ENCODE results near the gene HECTD1. TPM values are rescaled to one million over a fixed set of nuclear protein-coding genes. Genes with fewer than 3 reads are reported as not detected.

HECTD1 gene
- total RNA-seq, 2 experiments from 2014 or later, result 90.3 to 126 TPM

GRCh38 chr14:31253746-31254471 lies 46.3 kb upstream of the HECTD1 start:
- Histone ChIP-seq H2AFZ (ENCODE audit: low read length) (no peak overlapping the region), H3K4me3 (ENCODE audit: low read depth, low read length, poor library complexity, severe bottlenecking) (no peak overlapping the region), H3K27ac (ENCODE audit: low read depth, low read length, poor library complexity, severe bottlenecking) (no peak overlapping the region), H3K4me1 (ENCODE audit: insufficient read depth, low read length, poor library complexity, severe bottlenecking) (no peaks in the 10 kb centered on the region), H3K9me2 (ENCODE audit: insufficient read depth, low read length) (no peaks in the 10 kb centered on the region), H3K4me2 (ENCODE audit: low read length) (no peak overlapping the region), H3K79me2 (ENCODE audit: insufficient read depth, low read depth, low read length) (no peaks in the 10 kb centered on the region), H3K9me3 (ENCODE audit: low read length) (no peaks in the 10 kb centered on the region), H4K20me1 (ENCODE audit: insufficient read depth, low read length) (no peaks in the 10 kb centered on the region), H3K36me3 (ENCODE audit: insufficient read depth, low read length) (no peaks in the 10 kb centered on the region)
- ChIA-PET POLR2A (interaction anchor here (0.8 kb wide), 1 partner anchor 9 kb away, joined by 3 read pairs; no protein-coding TSS in a partner anchor), CTCF (ENCODE audit: unreplicated experiment) (no interaction called here)
- intact Hi-C loops (cut with micrococcal nuclease; ENCODE audit: unreplicated experiment), result no loop called here
- BruUV-seq (replicated peaks), result no TSS peak
- DNase-seq (ENCODE audit: low spot score), result no peak
- TF ChIP-seq EZH2phosphoT487 (IDR thresholded peaks at IDR 0.05; ENCODE audit: borderline replicate concordance, low read depth, low read length), result no peak
- TF ChIP-seq, protein P1, sequence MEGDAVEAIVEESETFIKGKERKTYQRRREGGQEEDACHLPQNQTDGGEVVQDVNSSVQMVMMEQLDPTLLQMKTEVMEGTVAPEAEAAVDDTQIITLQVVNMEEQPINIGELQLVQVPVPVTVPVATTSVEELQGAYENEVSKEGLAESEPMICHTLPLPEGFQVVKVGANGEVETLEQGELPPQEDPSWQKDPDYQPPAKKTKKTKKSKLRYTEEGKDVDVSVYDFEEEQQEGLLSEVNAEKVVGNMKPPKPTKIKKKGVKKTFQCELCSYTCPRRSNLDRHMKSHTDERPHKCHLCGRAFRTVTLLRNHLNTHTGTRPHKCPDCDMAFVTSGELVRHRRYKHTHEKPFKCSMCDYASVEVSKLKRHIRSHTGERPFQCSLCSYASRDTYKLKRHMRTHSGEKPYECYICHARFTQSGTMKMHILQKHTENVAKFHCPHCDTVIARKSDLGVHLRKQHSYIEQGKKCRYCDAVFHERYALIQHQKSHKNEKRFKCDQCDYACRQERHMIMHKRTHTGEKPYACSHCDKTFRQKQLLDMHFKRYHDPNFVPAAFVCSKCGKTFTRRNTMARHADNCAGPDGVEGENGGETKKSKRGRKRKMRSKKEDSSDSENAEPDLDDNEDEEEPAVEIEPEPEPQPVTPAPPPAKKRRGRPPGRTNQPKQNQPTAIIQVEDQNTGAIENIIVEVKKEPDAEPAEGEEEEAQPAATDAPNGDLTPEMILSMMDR (conservative IDR thresholded peaks at IDR 0.05; ENCODE audit: low read length), result no peak

DNA sequence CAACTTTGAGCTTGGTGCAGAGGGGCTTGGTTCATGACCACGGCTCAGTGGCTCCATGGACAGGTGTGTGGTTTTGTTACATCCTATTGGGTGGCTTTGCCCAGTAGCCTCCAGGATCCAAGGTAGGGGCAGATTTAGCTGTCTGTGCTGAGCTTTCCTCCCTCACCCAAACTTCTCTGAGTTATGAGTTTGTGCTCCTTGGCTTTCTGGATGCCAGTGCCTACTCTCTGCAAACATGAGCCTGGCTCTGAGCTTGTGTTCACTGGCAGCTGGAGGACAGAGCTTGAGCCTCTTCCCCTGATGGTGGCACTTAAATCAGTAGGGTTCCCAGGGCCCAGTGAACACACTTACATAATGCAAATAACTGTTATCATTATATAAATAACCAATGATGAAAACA lies 45.3 kb upstream of the HECTD1 start:
- no peak for DNase-seq (ENCODE audit: low spot score)
- ChIA-PET CTCF (ENCODE audit: unreplicated experiment) (interaction anchor here (0.6 kb wide), 1 partner anchor 20 kb away, joined by 3 read pairs; no protein-coding TSS in a partner anchor), POLR2A (interaction anchor here (0.6 to 0.8 kb wide), 4 partner anchors 9 to 1882 kb away, joined by 3 to 4 read pairs (median 4); no protein-coding TSS in a partner anchor)
- Histone ChIP-seq H2AFZ (ENCODE audit: low read length) (no peak overlapping the region), H3K9me3 (ENCODE audit: low read length) (no peaks in the 10 kb centered on the region), H3K27ac (ENCODE audit: low read depth, low read length, poor library complexity, severe bottlenecking) (no peak overlapping the region), H3K4me1 (ENCODE audit: insufficient read depth, low read length, poor library complexity, severe bottlenecking) (no peaks in the 10 kb centered on the region), H3K79me2 (ENCODE audit: insufficient read depth, low read depth, low read length) (no peaks in the 10 kb centered on the region), H3K4me2 (ENCODE audit: low read length) (no peak overlapping the region), H4K20me1 (ENCODE audit: insufficient read depth, low read length) (no peaks in the 10 kb centered on the region), H3K9me2 (ENCODE audit: insufficient read depth, low read length) (no peaks in the 10 kb centered on the region), H3K4me3 (ENCODE audit: low read depth, low read length, poor library complexity, severe bottlenecking) (no peak overlapping the region), H3K36me3 (ENCODE audit: insufficient read depth, low read length) (no peaks in the 10 kb centered on the region)
- TF ChIP-seq EZH2phosphoT487 (IDR thresholded peaks at IDR 0.05; ENCODE audit: borderline replicate concordance, low read depth, low read length), result no peak
- TF ChIP-seq, protein P1 (conservative IDR thresholded peaks at IDR 0.05; ENCODE audit: low read length), result no peak
- no TSS peak for BruUV-seq (replicated peaks)
- intact Hi-C loops (cut with micrococcal nuclease; ENCODE audit: unreplicated experiment), result no loop called here
